ENCODE results near the gene NRP2.

Gene NRP2

DNA sequence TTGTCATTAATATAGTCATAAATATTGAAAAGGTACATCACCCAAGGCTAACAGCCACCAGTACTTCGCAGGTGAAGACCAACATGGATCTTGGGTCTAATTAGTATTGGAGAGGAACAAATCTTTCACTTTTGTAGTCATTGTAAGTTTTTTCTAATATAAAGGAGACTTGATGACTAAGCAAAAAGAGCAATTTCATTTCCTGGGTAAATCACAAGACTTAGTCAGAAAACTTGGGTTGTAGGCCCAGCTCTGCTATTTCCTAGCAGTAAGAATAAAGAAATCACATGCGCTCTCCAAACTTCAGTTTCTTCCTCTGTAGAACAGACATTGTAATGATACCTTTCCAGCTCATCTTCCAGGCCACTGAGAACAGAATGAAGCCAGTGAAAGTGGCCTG, 40.9 kb downstream of the NRP2 start:
- Histone ChIP-seq H2AFZ (ENCODE audit: low read length, unreplicated experiment) (peak overlapping the region; percentile 67), H3K79me2 (ENCODE audit: control insufficient read depth, insufficient read depth, low read length, unreplicated experiment) (no peaks in the 10 kb centered on the region), H3K4me3 (ENCODE audit: low read depth, low read length) (no peak overlapping the region), H3K36me3 (ENCODE audit: insufficient read depth, low read length) (no peaks in the 10 kb centered on the region), H3K27ac (ENCODE audit: low read depth, low read length) (peak overlapping the region; percentile 20; the same call in 1 of the 2 replicates), H3K4me1 (ENCODE audit: control insufficient read depth, insufficient read depth, low read length, unreplicated experiment) (peaks cover 5% of the 10 kb centered on the region), H3K27me3 (ENCODE audit: insufficient read depth, low read length) (no peaks in the 10 kb centered on the region)

GRCh38 chr2:205725059-205725458, 42.8 kb downstream of the NRP2 start:
- Histone ChIP-seq H2AFZ (ENCODE audit: low read length, unreplicated experiment) (no peak overlapping the region), H3K36me3 (ENCODE audit: insufficient read depth, low read length) (no peaks in the 10 kb centered on the region), H3K79me2 (ENCODE audit: control insufficient read depth, insufficient read depth, low read length, unreplicated experiment) (no peaks in the 10 kb centered on the region), H3K27me3 (ENCODE audit: insufficient read depth, low read length) (no peaks in the 10 kb centered on the region), H3K4me1 (ENCODE audit: control insufficient read depth, insufficient read depth, low read length, unreplicated experiment) (peaks cover 5% of the 10 kb centered on the region), H3K4me3 (ENCODE audit: low read depth, low read length) (no peak overlapping the region), H3K27ac (ENCODE audit: low read depth, low read length) (no peak overlapping the region)

DNA sequence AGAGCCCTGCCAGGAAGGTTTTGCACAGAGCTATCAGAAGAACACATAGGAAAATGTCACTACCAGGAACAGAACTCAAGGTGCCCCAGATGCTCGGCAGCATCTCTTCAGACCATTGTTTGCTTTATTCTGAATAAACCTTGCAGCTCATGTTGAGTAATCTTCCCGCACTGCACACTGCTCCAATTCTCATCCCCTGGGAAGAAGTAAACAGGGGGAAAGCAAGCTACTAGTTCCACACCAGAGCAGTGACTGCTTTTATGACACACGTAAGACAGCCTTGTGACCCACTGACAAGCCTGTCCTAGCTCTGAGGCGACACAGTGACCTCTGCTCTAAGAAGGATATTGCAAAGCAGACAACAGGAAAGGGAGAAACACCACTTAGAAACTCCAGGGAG, 44.2 kb downstream of the NRP2 start:
- H3K4me1 ChIP-seq (ENCODE audit: control insufficient read depth, insufficient read depth, low read length, unreplicated experiment), result peaks cover 17% of the 10 kb centered on the region
- H3K36me3 ChIP-seq (ENCODE audit: insufficient read depth, low read length), result no peaks in the 10 kb centered on the region
- no peak overlapping the region for H2AFZ ChIP-seq (ENCODE audit: low read length, unreplicated experiment)
- no peaks in the 10 kb centered on the region for H3K79me2 ChIP-seq (ENCODE audit: control insufficient read depth, insufficient read depth, low read length, unreplicated experiment)
- H3K27me3 ChIP-seq (ENCODE audit: insufficient read depth, low read length), result no peaks in the 10 kb centered on the region
- H3K27ac ChIP-seq (ENCODE audit: low read depth, low read length), result no peak overlapping the region
- H3K4me3 ChIP-seq (ENCODE audit: low read depth, low read length), result no peak overlapping the region

GRCh38 chr2:205727174-205727573, 44.9 kb downstream of the NRP2 start:
- Histone ChIP-seq H2AFZ (ENCODE audit: low read length, unreplicated experiment) (no peak overlapping the region), H3K79me2 (ENCODE audit: control insufficient read depth, insufficient read depth, low read length, unreplicated experiment) (no peaks in the 10 kb centered on the region), H3K4me1 (ENCODE audit: control insufficient read depth, insufficient read depth, low read length, unreplicated experiment) (peaks cover 23% of the 10 kb centered on the region), H3K36me3 (ENCODE audit: insufficient read depth, low read length) (no peaks in the 10 kb centered on the region), H3K4me3 (ENCODE audit: low read depth, low read length) (no peak overlapping the region), H3K27me3 (ENCODE audit: insufficient read depth, low read length) (no peaks in the 10 kb centered on the region), H3K27ac (ENCODE audit: low read depth, low read length) (no peak overlapping the region)

DNA sequence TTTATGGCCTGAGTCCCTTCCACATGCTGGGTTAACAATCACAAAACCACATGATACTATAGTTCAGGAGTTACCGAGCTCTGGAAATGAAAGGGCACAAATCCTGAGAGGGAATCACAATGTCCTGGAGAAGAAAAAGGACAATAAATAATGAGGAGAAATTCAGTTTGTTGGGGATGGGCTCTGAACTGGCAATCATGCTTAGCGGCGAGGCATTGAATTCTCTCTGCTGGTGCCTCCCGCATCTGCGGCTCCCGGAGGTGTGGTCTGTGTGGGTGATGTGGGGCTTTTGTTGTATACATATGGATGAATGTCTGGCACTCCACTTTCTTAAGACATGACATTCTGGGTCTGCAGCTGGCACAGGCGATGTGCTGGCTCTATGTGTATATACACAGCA, 46.1 kb downstream of the NRP2 start:
- Histone ChIP-seq H3K36me3 (ENCODE audit: insufficient read depth, low read length) (no peaks in the 10 kb centered on the region), H3K27me3 (ENCODE audit: insufficient read depth, low read length) (no peaks in the 10 kb centered on the region), H3K4me1 (ENCODE audit: control insufficient read depth, insufficient read depth, low read length, unreplicated experiment) (peaks cover 21% of the 10 kb centered on the region), H3K79me2 (ENCODE audit: control insufficient read depth, insufficient read depth, low read length, unreplicated experiment) (no peaks in the 10 kb centered on the region), H3K4me3 (ENCODE audit: low read depth, low read length) (no peak overlapping the region), H3K27ac (ENCODE audit: low read depth, low read length) (no peak overlapping the region), H2AFZ (ENCODE audit: low read length, unreplicated experiment) (no peak overlapping the region)

DNA sequence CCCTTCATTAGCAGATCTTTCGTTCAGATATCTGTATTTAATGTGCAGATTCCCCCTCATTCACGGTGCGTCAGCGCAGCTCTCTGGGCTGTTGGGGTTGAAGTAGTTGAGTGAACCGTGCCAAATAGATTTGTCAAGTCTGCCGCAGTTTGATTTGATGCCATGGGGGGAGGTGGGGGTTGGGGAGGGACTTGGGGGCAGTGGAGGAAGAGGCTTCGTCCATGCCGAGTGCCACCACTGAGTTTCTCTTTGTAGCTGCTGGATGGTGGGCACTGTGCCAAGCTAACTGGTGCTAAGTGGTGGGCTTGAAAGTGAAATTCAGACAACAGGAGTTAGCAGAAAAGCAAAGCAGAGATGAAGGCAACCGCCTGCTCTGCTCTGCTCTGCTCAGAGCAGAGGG, 47.9 kb downstream of the NRP2 start:
- H3K27ac ChIP-seq (ENCODE audit: low read depth, low read length), result peak overlapping the region; percentile 82; the same call in 1 of the 2 replicates
- H2AFZ ChIP-seq (ENCODE audit: low read length, unreplicated experiment), result no peak overlapping the region
- no peaks in the 10 kb centered on the region for H3K36me3 ChIP-seq (ENCODE audit: insufficient read depth, low read length)

DNA sequence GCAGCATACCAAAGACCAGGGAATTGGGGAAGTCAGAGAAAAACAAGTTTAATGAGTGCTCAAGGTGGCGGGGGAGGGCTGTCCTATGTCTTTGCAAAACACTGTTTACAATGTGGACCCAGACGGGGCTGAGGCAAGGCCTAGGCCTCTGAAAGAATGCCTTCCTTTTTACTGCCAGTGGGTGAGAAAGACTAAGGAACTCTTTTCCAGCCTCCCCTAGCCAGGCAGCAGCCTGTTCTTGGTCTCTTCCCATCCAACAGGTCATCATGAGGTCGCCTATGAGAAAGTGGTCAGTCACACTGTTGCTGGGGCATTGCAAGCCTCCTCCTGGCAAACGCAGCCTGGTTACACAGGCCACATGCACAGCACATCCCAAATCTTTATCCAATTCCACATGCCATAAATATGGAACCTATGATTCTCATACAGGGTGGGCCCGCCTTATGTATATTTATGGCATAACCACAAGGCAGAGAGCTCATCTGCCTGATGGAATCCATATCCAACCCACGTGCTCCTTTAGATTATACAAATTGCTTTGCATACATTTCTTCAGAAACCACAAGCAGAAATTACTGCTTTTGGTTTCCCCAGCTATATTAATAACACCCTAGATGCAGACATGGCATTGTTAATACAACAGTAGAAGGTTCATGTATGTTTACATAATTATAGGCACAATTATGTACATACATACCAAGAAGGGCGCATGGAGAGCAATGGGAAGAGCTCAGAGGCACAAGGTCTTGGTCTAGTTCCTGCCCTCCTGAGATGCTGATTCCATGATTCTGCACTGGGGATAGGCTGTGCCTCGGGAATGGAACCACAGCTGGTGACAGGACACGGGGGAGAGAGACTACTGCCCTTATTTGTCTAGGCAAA, 48.6 kb downstream of the NRP2 start:
- H3K27me3 ChIP-seq (ENCODE audit: insufficient read depth, low read length), result no peaks in the 10 kb centered on the region

More for the DNA sequence above, 47.9 kb downstream of the NRP2 start:
- Histone ChIP-seq H3K27me3 (ENCODE audit: insufficient read depth, low read length) (no peaks in the 10 kb centered on the region), H3K79me2 (ENCODE audit: control insufficient read depth, insufficient read depth, low read length, unreplicated experiment) (no peaks in the 10 kb centered on the region), H3K4me3 (ENCODE audit: low read depth, low read length) (no peak overlapping the region), H3K4me1 (ENCODE audit: control insufficient read depth, insufficient read depth, low read length, unreplicated experiment) (peaks cover 34% of the 10 kb centered on the region)

DNA sequence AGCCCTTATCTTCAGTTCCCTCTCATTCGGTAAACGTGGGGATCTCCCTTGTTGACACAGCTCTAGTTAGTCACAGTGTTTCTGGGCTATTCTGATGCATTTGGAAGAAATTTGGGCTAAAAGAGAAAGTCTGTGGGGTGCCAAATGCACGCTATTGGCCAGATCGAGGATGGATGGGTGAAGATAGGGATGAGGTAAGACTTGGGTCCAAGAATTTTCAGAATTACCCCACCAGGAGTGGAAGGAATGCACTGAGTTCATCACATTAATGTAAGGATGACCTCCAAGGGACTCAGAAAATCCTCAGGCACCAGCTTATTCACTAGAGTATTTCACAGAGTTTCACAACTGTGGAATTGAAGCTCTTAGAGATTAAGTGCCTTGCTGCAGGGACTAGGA, 49.3 kb downstream of the NRP2 start:
- H3K4me1 ChIP-seq (ENCODE audit: control insufficient read depth, insufficient read depth, low read length, unreplicated experiment), result peaks cover 34% of the 10 kb centered on the region
- no peaks in the 10 kb centered on the region for H3K36me3 ChIP-seq (ENCODE audit: insufficient read depth, low read length)
- H3K4me3 ChIP-seq (ENCODE audit: low read depth, low read length), result no peak overlapping the region
- H3K27ac ChIP-seq (ENCODE audit: low read depth, low read length), result peak overlapping the region; percentile 82
- no peak overlapping the region for H2AFZ ChIP-seq (ENCODE audit: low read length, unreplicated experiment)
- H3K27me3 ChIP-seq (ENCODE audit: insufficient read depth, low read length), result no peaks in the 10 kb centered on the region
- no peaks in the 10 kb centered on the region for H3K79me2 ChIP-seq (ENCODE audit: control insufficient read depth, insufficient read depth, low read length, unreplicated experiment)

More for the DNA sequence above, 48.6 kb downstream of the NRP2 start:
- H3K27ac ChIP-seq (ENCODE audit: low read depth, low read length), result peak overlapping the region; percentile 82
- H3K4me1 ChIP-seq (ENCODE audit: control insufficient read depth, insufficient read depth, low read length, unreplicated experiment), result peaks cover 34% of the 10 kb centered on the region
- H3K79me2 ChIP-seq (ENCODE audit: control insufficient read depth, insufficient read depth, low read length, unreplicated experiment), result no peaks in the 10 kb centered on the region
- no peaks in the 10 kb centered on the region for H3K36me3 ChIP-seq (ENCODE audit: insufficient read depth, low read length)
- no peak overlapping the region for H2AFZ ChIP-seq (ENCODE audit: low read length, unreplicated experiment)
- no peak overlapping the region for H3K4me3 ChIP-seq (ENCODE audit: low read depth, low read length)

GRCh38 chr2:205732314-205732713, 50.0 kb downstream of the NRP2 start:
- no peaks in the 10 kb centered on the region for H3K27me3 ChIP-seq (ENCODE audit: insufficient read depth, low read length)
- H3K4me1 ChIP-seq (ENCODE audit: control insufficient read depth, insufficient read depth, low read length, unreplicated experiment), result peaks cover 34% of the 10 kb centered on the region
- no peak overlapping the region for H3K4me3 ChIP-seq (ENCODE audit: low read depth, low read length)
- no peak overlapping the region for H2AFZ ChIP-seq (ENCODE audit: low read length, unreplicated experiment)
- H3K36me3 ChIP-seq (ENCODE audit: insufficient read depth, low read length), result no peaks in the 10 kb centered on the region
- no peaks in the 10 kb centered on the region for H3K79me2 ChIP-seq (ENCODE audit: control insufficient read depth, insufficient read depth, low read length, unreplicated experiment)
- H3K27ac ChIP-seq (ENCODE audit: low read depth, low read length), result peak overlapping the region; percentile 82

DNA sequence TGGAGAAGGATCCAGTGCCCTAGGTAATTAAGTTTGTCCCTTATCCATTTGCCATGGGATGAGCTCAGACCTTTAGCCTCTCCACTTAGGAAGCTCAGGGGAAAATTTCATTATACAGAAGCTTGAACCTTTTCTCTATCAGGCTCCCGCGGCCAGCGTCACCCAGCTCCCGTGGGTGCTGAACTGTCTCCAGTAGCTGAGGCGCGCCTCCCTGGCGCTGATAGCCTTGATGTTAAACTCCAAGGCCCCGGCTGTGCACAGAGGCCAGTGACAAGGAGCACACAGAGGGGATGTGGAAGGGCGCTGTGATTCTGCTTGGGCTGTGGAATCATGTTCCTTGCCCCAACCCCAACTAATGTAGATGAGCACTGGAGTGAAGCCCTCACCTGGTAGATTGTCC, 50.8 kb downstream of the NRP2 start:
- H3K36me3 ChIP-seq (ENCODE audit: insufficient read depth, low read length), result no peaks in the 10 kb centered on the region
- no peak overlapping the region for H2AFZ ChIP-seq (ENCODE audit: low read length, unreplicated experiment)
- peaks cover 34% of the 10 kb centered on the region for H3K4me1 ChIP-seq (ENCODE audit: control insufficient read depth, insufficient read depth, low read length, unreplicated experiment)
- no peak overlapping the region for H3K4me3 ChIP-seq (ENCODE audit: low read depth, low read length)
- no peak overlapping the region for H3K27ac ChIP-seq (ENCODE audit: low read depth, low read length)
- no peaks in the 10 kb centered on the region for H3K27me3 ChIP-seq (ENCODE audit: insufficient read depth, low read length)
- no peaks in the 10 kb centered on the region for H3K79me2 ChIP-seq (ENCODE audit: control insufficient read depth, insufficient read depth, low read length, unreplicated experiment)

GRCh38 chr2:205733648-205734047, 51.3 kb downstream of the NRP2 start:
- Histone ChIP-seq H3K27ac (ENCODE audit: low read depth, low read length) (no peak overlapping the region), H3K4me3 (ENCODE audit: low read depth, low read length) (no peak overlapping the region), H3K27me3 (ENCODE audit: insufficient read depth, low read length) (no peaks in the 10 kb centered on the region), H3K4me1 (ENCODE audit: control insufficient read depth, insufficient read depth, low read length, unreplicated experiment) (peaks cover 34% of the 10 kb centered on the region), H2AFZ (ENCODE audit: low read length, unreplicated experiment) (no peak overlapping the region), H3K36me3 (ENCODE audit: insufficient read depth, low read length) (no peaks in the 10 kb centered on the region), H3K79me2 (ENCODE audit: control insufficient read depth, insufficient read depth, low read length, unreplicated experiment) (no peaks in the 10 kb centered on the region)
